ENCODE results near the gene DLG5.

GRCh38 chr10:77879710-77880109 is 46.8 kb downstream of the DLG5 start:
- TF ChIP-seq ZNF274 (IDR thresholded peaks at IDR 0.05; ENCODE audit: low read depth, low read length) (no peak), YY1 (IDR thresholded peaks at IDR 0.05; ENCODE audit: insufficient read depth, insufficient read length) (no peak), SUZ12 (IDR thresholded peaks at IDR 0.05; ENCODE audit: extremely low read depth, insufficient read depth, insufficient read length) (no peak)
